IMR-90 (cell line): Measurements from ENCODE around the gene COG3. TPM values are rescaled to one million over a fixed set of nuclear protein-coding genes. Genes with fewer than 3 reads are reported as not detected.

ENCODE experiments used
- ATAC-seq: fragments of 200-7000 bp; cut with Tn5 transposase; 2 replicates; pipeline ENCODE4 v1.9.1; 2020; ENCODE audit warnings: low read depth, mild to moderate bottlenecking, moderate library complexity
- BruUV-seq: library from RNA; stranded (reverse); fragments of 400-500 nt; replicated peaks from 2 replicates; lab custom pipeline; 2021; lab: Mats Ljungman, UMichigan
- CTCF ChIA-PET: fragments of 300-600 bp; formaldehyde crosslinking; extraction: SDS; loops from one replicate; lab custom pipeline; 2021; ENCODE audit warnings: antibody characterized with exemption; lab: Yijun Ruan, JAX
- POLR2A ChIA-PET: fragments of 300-600 bp; sonication (Branson Sonifier 250); formaldehyde crosslinking; loops from one replicate; lab custom pipeline; 2022; ENCODE audit warnings: antibody characterized with exemption; ENCODE audit not compliant: unreplicated experiment; lab: Charles Lee
- DNase-seq: peaks from one replicate; pipeline ENCODE4 v3.0.0; 2013
- H2AFZ ChIP-seq: replicated peaks from 2 replicates; pipeline ENCODE3; 2013; ENCODE audit warnings: low read length, mild to moderate bottlenecking; ENCODE audit not compliant: poor library complexity
- H2AK5ac ChIP-seq: 2 replicates; pipeline ENCODE4 v1.6.1; 2013; ENCODE audit warnings: low read depth, low read length, inconsistent platforms
- H2AK9ac ChIP-seq: replicated peaks from 2 replicates; pipeline ENCODE3; 2013; ENCODE audit warnings: mild to moderate bottlenecking, low read depth, low read length, moderate library complexity; ENCODE audit not compliant: poor library complexity
- H2BK120ac ChIP-seq: 2 replicates; pipeline ENCODE4 v1.6.1; 2013; ENCODE audit warnings: low read depth, low read length, inconsistent platforms
- H2BK15ac ChIP-seq: 3 replicates; pipeline ENCODE4 v1.6.1; 2013; ENCODE audit warnings: low read depth, low read length, inconsistent platforms
- H2BK20ac ChIP-seq: 2 replicates; pipeline ENCODE4 v1.6.1; 2013; ENCODE audit warnings: low read depth, mild to moderate bottlenecking, inconsistent platforms, low read length, moderate library complexity
- H2BK5ac ChIP-seq: 2 replicates; pipeline ENCODE4 v1.6.1; 2013; ENCODE audit warnings: mild to moderate bottlenecking, low read depth, low read length, inconsistent platforms; ENCODE audit not compliant: poor library complexity, severe bottlenecking
- H3K14ac ChIP-seq: replicated peaks from 2 replicates; pipeline ENCODE4 v1.6.1; 2013; ENCODE audit warnings: low read depth, low read length, inconsistent platforms
- H3K18ac ChIP-seq: 2 replicates; pipeline ENCODE4 v1.6.1; 2013; ENCODE audit warnings: low read depth, low read length, control low read depth
- H3K23ac ChIP-seq: 2 replicates; pipeline ENCODE4 v1.6.1; 2013; ENCODE audit warnings: low read depth, low read length, inconsistent platforms
- H3K27ac ChIP-seq: 2 replicates; pipeline ENCODE4 v1.5.1; 2013; ENCODE audit warnings: mild to moderate bottlenecking, control low read depth, low read length; ENCODE audit not compliant: insufficient read depth
- H3K27me3 ChIP-seq: 2 replicates; pipeline ENCODE4 v1.6.1; 2013; ENCODE audit warnings: low read length; ENCODE audit not compliant: control insufficient read depth, insufficient read depth
- H3K36me3 ChIP-seq: 2 replicates; pipeline ENCODE4 v1.6.1; 2013; ENCODE audit warnings: low read length, mixed read lengths; ENCODE audit not compliant: control insufficient read depth, insufficient read depth
- H3K4ac ChIP-seq: 2 replicates; pipeline ENCODE4 v1.6.1; 2013; ENCODE audit warnings: low read depth, low read length, inconsistent platforms
- H3K4me1 ChIP-seq: 2 replicates; pipeline ENCODE4 v1.6.1; 2013; ENCODE audit warnings: low read length, mixed read lengths; ENCODE audit not compliant: control insufficient read depth, insufficient read depth
- H3K4me2 ChIP-seq: 2 replicates; pipeline ENCODE4 v1.6.1; 2013; ENCODE audit warnings: low read depth, mild to moderate bottlenecking, control low read depth, low read length, moderate library complexity
- H3K4me3 ChIP-seq: 2 replicates; pipeline ENCODE4 v1.5.1; 2013; ENCODE audit warnings: low read depth, mild to moderate bottlenecking, control low read depth, low read length, moderate library complexity; ENCODE audit not compliant: insufficient read depth
- H3K56ac ChIP-seq: 2 replicates; pipeline ENCODE4 v1.6.1; 2013; ENCODE audit warnings: low read length, inconsistent platforms; ENCODE audit not compliant: insufficient read depth; ENCODE audit errors: extremely low read depth
- H3K79me1 ChIP-seq, 2 experiments: 2 replicates each; pipeline ENCODE4 v1.6.1; 2013; ENCODE audit warnings: low read length in 2 of 2, inconsistent platforms in 1 of 2, low read depth in 1 of 2
- H3K9ac ChIP-seq: 2 replicates; pipeline ENCODE4 v1.6.1; 2013; ENCODE audit warnings: low read depth, low read length, control low read depth
- H3K9me1 ChIP-seq: 2 replicates; pipeline ENCODE4 v1.6.1; 2013; ENCODE audit warnings: low read length, inconsistent platforms; ENCODE audit not compliant: insufficient read depth
- H3K9me3 ChIP-seq: 2 replicates; pipeline ENCODE4 v1.6.1; 2013; ENCODE audit warnings: low read length; ENCODE audit not compliant: control insufficient read depth, insufficient read depth
- H4K20me1 ChIP-seq: 2 replicates; pipeline ENCODE4 v1.6.1; 2013; ENCODE audit warnings: low read length, inconsistent platforms; ENCODE audit not compliant: insufficient read depth
- H4K5ac ChIP-seq: 2 replicates; pipeline ENCODE4 v1.6.1; 2013; ENCODE audit warnings: mild to moderate bottlenecking, low read depth, low read length, control low read depth
- H4K8ac ChIP-seq, 2 experiments: 2 replicates each; pipeline ENCODE4 v1.6.1; 2013; ENCODE audit warnings: low read depth in 2 of 2, low read length in 2 of 2, control low read depth in 1 of 2, inconsistent platforms in 1 of 2
- H4K91ac ChIP-seq: 2 replicates; pipeline ENCODE4 v1.6.1; 2013; ENCODE audit warnings: low read depth, low read length, inconsistent platforms; ENCODE audit not compliant: insufficient read depth
- BHLHE40 ChIP-seq: fragments of 150-350 bp; IDR thresholded peaks from 2 replicates; pipeline ENCODE4 v1.6.1; 2016; ENCODE audit warnings: mild to moderate bottlenecking, low read depth, low read length
- CHD1 ChIP-seq: IDR thresholded peaks from 2 replicates; pipeline ENCODE4 v1.6.1; 2012; ENCODE audit warnings: low read depth, low read length, improper control_type of control experiment
- CTCF ChIP-seq: conservative IDR thresholded peaks from 2 replicates; pipeline ENCODE4 v1.5.1; 2012; ENCODE audit warnings: mild to moderate bottlenecking, low read depth, low read length, improper control_type of control experiment
- ELK1 ChIP-seq: fragments of 150-350 bp; IDR thresholded peaks from 2 replicates; pipeline ENCODE4 v1.6.1; 2016; ENCODE audit warnings: low read depth, mild to moderate bottlenecking, low read length, moderate library complexity, borderline replicate concordance
- FOS ChIP-seq: fragments of 150-350 bp; IDR thresholded peaks from 2 replicates; pipeline ENCODE4 v1.6.1; 2016; ENCODE audit warnings: low read depth, low read length
- NFE2L2 ChIP-seq: fragments of 150-350 bp; IDR thresholded peaks from 2 replicates; pipeline ENCODE4 v1.6.1; 2016; ENCODE audit warnings: low read depth, mild to moderate bottlenecking, low read length
- RAD21 ChIP-seq: IDR thresholded peaks from 2 replicates; pipeline ENCODE4 v1.6.1; 2012; ENCODE audit warnings: low read length, improper control_type of control experiment
- RCOR1 ChIP-seq: IDR thresholded peaks from 2 replicates; pipeline ENCODE4 v1.6.1; 2012; ENCODE audit warnings: mild to moderate bottlenecking, low read length, improper control_type of control experiment; ENCODE audit not compliant: insufficient replicate concordance
- RFX5 ChIP-seq: IDR thresholded peaks from 2 replicates; pipeline ENCODE4 v1.8.0; 2012; ENCODE audit warnings: low read depth, mild to moderate bottlenecking, low read length, moderate library complexity
- SMC3 ChIP-seq: fragments of 150-350 bp; IDR thresholded peaks from 2 replicates; pipeline ENCODE4 v1.6.1; 2016; ENCODE audit warnings: low read depth, mild to moderate bottlenecking, antibody characterized with exemption, low read length, moderate library complexity
- USF2 ChIP-seq: fragments of 150-350 bp; IDR thresholded peaks from 2 replicates; pipeline ENCODE4 v1.6.1; 2017; ENCODE audit warnings: mild to moderate bottlenecking, antibody characterized with exemption, low read length, low read depth
- WGBS, 2 experiments: methylation state at CpG; one replicate each; pipeline versions ENCODE4 v1.1.5 to v1.1.7; 2013; ENCODE audit warnings: missing lambda C conversion rate in 2 of 2; ENCODE audit not compliant: insufficient read length in 1 of 2; ENCODE audit errors: extremely low coverage in 2 of 2; 5-methylcytosine and 5-hydroxymethylcytosine counted together
- dilution Hi-C: fragments of 300-500 bp; cut with HindIII; formaldehyde crosslinking; loops from one replicate; pipeline ENCODE4 v1.14.3; 2018; ENCODE audit warnings: low sequenced_read_pairs; ENCODE audit not compliant: unreplicated experiment
- in situ Hi-C: fragments of 300-500 bp; cut with MboI; formaldehyde crosslinking; loops from 3 replicates; pipeline ENCODE4 v1.14.3; 2019; ENCODE audit warnings: low sequenced_read_pairs, inconsistent platforms, mixed read lengths
- intact Hi-C: fragments of 100-400 bp; cut with micrococcal nuclease; formaldehyde crosslinking; loops from 2 replicates; pipeline ENCODE4 v1.10.0; 2022
- polyA plus RNA-seq, 3 experiments: library from polyadenylated mRNA; depleted of rRNA; stranded (reverse); fragments of >200 nt; gene quantifications; 2 replicates each; pipeline ENCODE4 v1.2.3, GENCODE V29; 2012; ENCODE audit warnings: low replicate concordance in 1 of 3
- total RNA-seq: library from RNA; depleted of rRNA; stranded (reverse); fragments of >200 nt; gene quantifications from 2 replicates; pipeline ENCODE4 v1.2.3, GENCODE V29; 2012

The COG3 gene
- total and polyA plus RNA-seq, 2 of the 4 experiments (the other 2 are of a cell fraction): 21.7 to 31.9 TPM

GRCh38 chr13:45510672-45511071 is 45.9 kb downstream of the COG3 start:
- Histone ChIP-seq H4K5ac (no peak overlapping the region), H2BK5ac (no peak overlapping the region), H4K91ac (no peak overlapping the region), H2AK9ac (no peak overlapping the region), H3K23ac (no peak overlapping the region), H2AK5ac (no peak overlapping the region), H3K4me2 (no peak overlapping the region), H3K4ac (no peak overlapping the region), H2AFZ (no peak overlapping the region), H3K27me3 (no peaks in the 10 kb centered on the region), H2BK15ac (no peak overlapping the region), H4K20me1 (no peaks in the 10 kb centered on the region), H3K27ac (no peak overlapping the region), H3K9ac (no peak overlapping the region), H4K8ac (no peak overlapping the region), H3K4me3 (no peak overlapping the region), H2BK20ac (no peak overlapping the region), H2BK120ac (no peak overlapping the region), H3K18ac (no peak overlapping the region), H3K4me1 (peaks cover 3% of the 10 kb centered on the region; the same call in 1 of the 2 replicates), H3K14ac (no peak overlapping the region), H3K9me3 (no peaks in the 10 kb centered on the region), H3K56ac (no peak overlapping the region), H3K79me1 (peaks cover 10 to 27% of the 10 kb centered on the region in 2 experiments), H3K36me3 (peaks cover 31% of the 10 kb centered on the region), H3K9me1 (0 out of 2 replicates have a peak, but pooled peaks cover 4% of the 10 kb centered on the region)
- intact Hi-C loops: loop anchor here (1.0 to 5.0 kb wide), 2 partner anchors 138 to 616 kb away; no protein-coding TSS in a partner anchor
- in situ Hi-C loops: no loop called here
- CTCF ChIA-PET: no interaction called here
- POLR2A ChIA-PET: no interaction called here
- ATAC-seq (no peak), DNase-seq (no peak)
- TF ChIP-seq USF2 (no peak), RAD21 (no peak), FOS (no peak), RFX5 (no peak), ELK1 (no peak), CTCF (no peak), SMC3 (no peak), CHD1 (no peak), RCOR1 (no peak), NFE2L2 (no peak), BHLHE40 (no peak)
- WGBS, 2 experiments: no CpG with 5 or more reads among the region's 3 CpGs
- dilution Hi-C loops: no loop called here
- BruUV-seq: no TSS peak
